Activated gamma-delta T cell (primary cell): ENCODE results near the gene CHADL.
"Not testable (repeated sequence)": the region's sequence is repeated elsewhere in the genome, so short reads cannot be mapped to it uniquely, and the experiment has no call there.

Experiments
- DNase-seq: peaks from one replicate; lab custom pipeline; 2025; lab: John Stamatoyannopoulos, UW

CHADL gene

GRCh38 chr22:41181349-41182241 lies 59.1 kb downstream of the CHADL start:
- DNase-seq: no peak

GRCh38 chr22:41180926-41181325 lies 59.8 kb downstream of the CHADL start:
- DNase-seq: no peak

- DNase-seq: not testable (repeated sequence)
Observed at GRCh38 chr22:41180362-41180761, 60.4 kb downstream of the CHADL start.
